GM23338 (cell line): ENCODE measurements around the gene LRRC51. TPM values are rescaled to one million over a fixed set of nuclear protein-coding genes. Genes with fewer than 3 reads are reported as not detected.

Experiments used
- ATAC-seq: fragments of 200-7000 bp; cut with Tn5 transposase; 3 replicates; pipeline ENCODE4 v1.9.1; 2020
- DNase-seq: peaks from one replicate; pipeline ENCODE4 v3.0.0-alpha.2; 2015; ENCODE audit warnings: low spot score
- H2AFZ ChIP-seq: fragments of 200-600 bp; sonication (generic); 2 replicates; pipeline ENCODE4 v1.8.0; 2016; ENCODE audit warnings: antibody characterized with exemption, mild to moderate bottlenecking, moderate library complexity
- H3F3A ChIP-seq: fragments of 200-600 bp; sonication (generic); replicated peaks from 2 replicates; pipeline ENCODE4 v1.8.0; 2017; ENCODE audit warnings: antibody characterized with exemption, mixed run types, low read depth
- H3K27ac ChIP-seq: fragments of 200-600 bp; sonication (generic); 2 replicates; pipeline ENCODE4 v1.6.1; 2016; ENCODE audit warnings: low read depth
- H3K27me3 ChIP-seq: fragments of 200-600 bp; sonication (generic); 2 replicates; pipeline ENCODE4 v1.8.0; 2016; ENCODE audit warnings: mild to moderate bottlenecking, mixed run types, moderate library complexity; ENCODE audit not compliant: insufficient read depth
- H3K36me3 ChIP-seq: fragments of 200-600 bp; sonication (generic); 2 replicates; pipeline ENCODE4 v1.8.0; 2016; ENCODE audit warnings: mild to moderate bottlenecking; ENCODE audit not compliant: insufficient read depth
- H3K4me1 ChIP-seq: fragments of 200-600 bp; sonication (generic); 2 replicates; pipeline ENCODE4 v1.8.0; 2016; ENCODE audit warnings: mild to moderate bottlenecking, moderate library complexity; ENCODE audit not compliant: insufficient read depth
- H3K4me2 ChIP-seq: fragments of 200-600 bp; sonication (generic); 2 replicates; pipeline ENCODE4 v1.7.1; 2017; ENCODE audit warnings: mixed run types
- H3K4me3 ChIP-seq: fragments of 200-600 bp; sonication (generic); 2 replicates; pipeline ENCODE4 v1.6.1; 2016; ENCODE audit warnings: mixed run types
- H3K79me2 ChIP-seq: fragments of 200-600 bp; sonication (generic); replicated peaks from 2 replicates; pipeline ENCODE4 v1.8.0; 2017; ENCODE audit warnings: mild to moderate bottlenecking; ENCODE audit not compliant: insufficient read depth
- H3K9me2 ChIP-seq: fragments of 200-600 bp; sonication (generic); 2 replicates; pipeline ENCODE4 v1.8.0; 2017; ENCODE audit not compliant: insufficient read depth
- H4K20me1 ChIP-seq: fragments of 200-600 bp; sonication (generic); replicated peaks from 2 replicates; pipeline ENCODE4 v1.8.0; 2017; ENCODE audit warnings: mild to moderate bottlenecking; ENCODE audit not compliant: insufficient read depth
- H3K27ac Mint-ChIP-seq: 2 replicates; pipeline ENCODE4 v1.8.0; 2020; ENCODE audit warnings: inconsistent platforms, mild to moderate bottlenecking, moderate library complexity, mixed read lengths
- H3K27me3 Mint-ChIP-seq: 3 replicates; pipeline ENCODE4 v1.8.0; 2022; ENCODE audit warnings: low read depth, mild to moderate bottlenecking, moderate library complexity, mixed read lengths, inconsistent platforms; ENCODE audit not compliant: insufficient read depth, poor library complexity
- H3K36me3 Mint-ChIP-seq: 3 replicates; pipeline ENCODE4 v1.8.0; 2021; ENCODE audit warnings: low read depth, mild to moderate bottlenecking, inconsistent platforms, moderate library complexity, mixed read lengths
- H3K4me1 Mint-ChIP-seq: 3 replicates; pipeline ENCODE4 v1.8.0; 2020; ENCODE audit warnings: mild to moderate bottlenecking, inconsistent platforms, mixed read lengths
- H3K4me3 Mint-ChIP-seq: 3 replicates; pipeline ENCODE4 v1.8.0; 2021; ENCODE audit warnings: moderate library complexity, mild to moderate bottlenecking, inconsistent platforms, mixed read lengths
- H3K9me3 Mint-ChIP-seq: 3 replicates; pipeline ENCODE4 v1.8.0; 2020; ENCODE audit warnings: moderate library complexity, mild to moderate bottlenecking, inconsistent platforms, mixed read lengths
- EZH2phosphoT487 ChIP-seq: fragments of 200-600 bp; sonication (generic); IDR thresholded peaks from one replicate; pipeline ENCODE4 v1.8.1; 2018; ENCODE audit warnings: antibody characterized with exemption; ENCODE audit not compliant: unreplicated experiment
- JUNB ChIP-seq: IDR thresholded peaks from one replicate; pipeline ENCODE4 v1.6.1; 2016; ENCODE audit warnings: antibody characterized with exemption; ENCODE audit not compliant: unreplicated experiment
- POLR2AphosphoS5 ChIP-seq: IDR thresholded peaks from 2 replicates; pipeline ENCODE4 v1.6.1; 2016; ENCODE audit warnings: antibody characterized with exemption, low read depth
- STAT1 ChIP-seq: IDR thresholded peaks from one replicate; pipeline ENCODE4 v1.6.1; 2016; ENCODE audit warnings: antibody characterized with exemption; ENCODE audit not compliant: unreplicated experiment
- ZNF114 ChIP-seq: fragments of 250-450 bp; sonication (Bioruptor Pico); IDR thresholded peaks from 2 replicates; pipeline ENCODE4 v1.5.0; 2020; ENCODE audit warnings: mild to moderate bottlenecking, moderate library complexity
- polyA plus RNA-seq: library from polyadenylated mRNA; unstranded; fragments of >200 nt; fragmentation: Nextera tagmentation; extraction: Ambion mirVana; gene quantifications from 2 replicates; pipeline ENCODE4 v1.2.1, GENCODE V29; 2016
- total RNA-seq: library from RNA; depleted of rRNA; stranded (reverse); fragments of >200 nt; shearing (Covaris generic); gene quantifications from 2 replicates; pipeline ENCODE4 v1.2.3, GENCODE V29; 2014
- TF ChIP-seq, protein P1 (sequence below): IDR thresholded peaks from one replicate; pipeline ENCODE4 v1.6.1; 2018; ENCODE audit warnings: antibody characterized with exemption; ENCODE audit not compliant: unreplicated experiment
- TF ChIP-seq, protein P2 (sequence below), 2 experiments: fragments of 200-600 bp in 1 of 2; sonication (generic) in 1 of 2; conservative IDR thresholded peaks; 2 replicates each; pipeline versions ENCODE4 v1.5.1 to v1.6.1; 2016 to 2017; ENCODE audit warnings: antibody characterized with exemption in 2 of 2, low read depth in 2 of 2, mild to moderate bottlenecking in 2 of 2, moderate library complexity in 1 of 2
- TF ChIP-seq, protein P3 (sequence below): fragments of 250-450 bp; sonication (Bioruptor Pico); IDR thresholded peaks from 2 replicates; pipeline ENCODE4 v1.5.0; 2020; ENCODE audit warnings: mild to moderate bottlenecking, moderate library complexity

The LRRC51 gene
- total and polyA plus RNA-seq, 2 experiments from 2014 or later = 3.6 to 4.2 TPM

DNA sequence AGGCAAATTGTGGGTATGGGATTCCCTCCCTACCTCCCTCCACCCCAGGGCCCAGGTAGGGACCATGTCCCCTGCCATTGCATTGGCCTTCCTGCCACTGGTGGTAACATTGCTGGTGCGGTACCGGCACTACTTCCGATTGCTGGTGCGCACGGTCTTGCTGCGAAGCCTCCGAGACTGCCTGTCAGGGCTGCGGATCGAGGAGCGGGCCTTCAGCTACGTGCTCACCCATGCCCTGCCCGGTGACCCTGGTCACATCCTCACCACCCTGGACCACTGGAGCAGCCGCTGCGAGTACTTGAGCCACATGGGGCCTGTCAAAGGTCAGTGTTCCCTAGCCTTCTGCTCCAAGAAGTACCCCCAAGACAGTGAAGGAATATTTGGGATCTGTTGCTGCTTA lies 25.2 kb downstream of the LRRC51 start, which contains the start of gene TOMT:
TOMT (plus strand) TSS at position 37 of the 400 bp plus-strand sequence; CDS start at position 65, 28 bp downstream.
- Mint-ChIP-seq H3K4me1 (peaks cover 29% of the 10 kb centered on the region), H3K4me3 (no peak within 1 kb of the TSS), H3K36me3 (peaks cover 15% of the 10 kb centered on the region), H3K9me3 (no peaks in the 10 kb centered on the region; the same call in 1 of the 3 replicates), H3K27ac (no peak within 1 kb of the TSS), H3K27me3 (peaks cover 9% of the 10 kb centered on the region)
- Histone ChIP-seq H3K79me2 (peaks cover 20% of the 10 kb centered on the region), H3K4me3 (no peak within 1 kb of the TSS), H3K36me3 (no peaks in the 10 kb centered on the region), H3K27me3 (no peaks in the 10 kb centered on the region), H3K4me1 (peaks cover 6% of the 10 kb centered on the region; the same call in 1 of the 2 replicates), H3F3A (peaks cover 9% of the 10 kb centered on the region; the same call in 1 of the 2 replicates), H3K27ac (no peak within 1 kb of the TSS), H4K20me1 (no peaks in the 10 kb centered on the region), H3K4me2 (no peak within 1 kb of the TSS), H3K9me2 (no peaks in the 10 kb centered on the region), H2AFZ (no peak within 1 kb of the TSS)
- no peak for DNase-seq
- TF ChIP-seq EZH2phosphoT487 (no peak), ZNF114 (CRISPR knock-in tag) (no peak), STAT1 (no peak), JUNB (no peak), POLR2AphosphoS5 (no peak)
- TF ChIP-seq, protein P1, sequence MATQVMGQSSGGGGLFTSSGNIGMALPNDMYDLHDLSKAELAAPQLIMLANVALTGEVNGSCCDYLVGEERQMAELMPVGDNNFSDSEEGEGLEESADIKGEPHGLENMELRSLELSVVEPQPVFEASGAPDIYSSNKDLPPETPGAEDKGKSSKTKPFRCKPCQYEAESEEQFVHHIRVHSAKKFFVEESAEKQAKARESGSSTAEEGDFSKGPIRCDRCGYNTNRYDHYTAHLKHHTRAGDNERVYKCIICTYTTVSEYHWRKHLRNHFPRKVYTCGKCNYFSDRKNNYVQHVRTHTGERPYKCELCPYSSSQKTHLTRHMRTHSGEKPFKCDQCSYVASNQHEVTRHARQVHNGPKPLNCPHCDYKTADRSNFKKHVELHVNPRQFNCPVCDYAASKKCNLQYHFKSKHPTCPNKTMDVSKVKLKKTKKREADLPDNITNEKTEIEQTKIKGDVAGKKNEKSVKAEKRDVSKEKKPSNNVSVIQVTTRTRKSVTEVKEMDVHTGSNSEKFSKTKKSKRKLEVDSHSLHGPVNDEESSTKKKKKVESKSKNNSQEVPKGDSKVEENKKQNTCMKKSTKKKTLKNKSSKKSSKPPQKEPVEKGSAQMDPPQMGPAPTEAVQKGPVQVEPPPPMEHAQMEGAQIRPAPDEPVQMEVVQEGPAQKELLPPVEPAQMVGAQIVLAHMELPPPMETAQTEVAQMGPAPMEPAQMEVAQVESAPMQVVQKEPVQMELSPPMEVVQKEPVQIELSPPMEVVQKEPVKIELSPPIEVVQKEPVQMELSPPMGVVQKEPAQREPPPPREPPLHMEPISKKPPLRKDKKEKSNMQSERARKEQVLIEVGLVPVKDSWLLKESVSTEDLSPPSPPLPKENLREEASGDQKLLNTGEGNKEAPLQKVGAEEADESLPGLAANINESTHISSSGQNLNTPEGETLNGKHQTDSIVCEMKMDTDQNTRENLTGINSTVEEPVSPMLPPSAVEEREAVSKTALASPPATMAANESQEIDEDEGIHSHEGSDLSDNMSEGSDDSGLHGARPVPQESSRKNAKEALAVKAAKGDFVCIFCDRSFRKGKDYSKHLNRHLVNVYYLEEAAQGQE = no peak
- TF ChIP-seq, protein P2, sequence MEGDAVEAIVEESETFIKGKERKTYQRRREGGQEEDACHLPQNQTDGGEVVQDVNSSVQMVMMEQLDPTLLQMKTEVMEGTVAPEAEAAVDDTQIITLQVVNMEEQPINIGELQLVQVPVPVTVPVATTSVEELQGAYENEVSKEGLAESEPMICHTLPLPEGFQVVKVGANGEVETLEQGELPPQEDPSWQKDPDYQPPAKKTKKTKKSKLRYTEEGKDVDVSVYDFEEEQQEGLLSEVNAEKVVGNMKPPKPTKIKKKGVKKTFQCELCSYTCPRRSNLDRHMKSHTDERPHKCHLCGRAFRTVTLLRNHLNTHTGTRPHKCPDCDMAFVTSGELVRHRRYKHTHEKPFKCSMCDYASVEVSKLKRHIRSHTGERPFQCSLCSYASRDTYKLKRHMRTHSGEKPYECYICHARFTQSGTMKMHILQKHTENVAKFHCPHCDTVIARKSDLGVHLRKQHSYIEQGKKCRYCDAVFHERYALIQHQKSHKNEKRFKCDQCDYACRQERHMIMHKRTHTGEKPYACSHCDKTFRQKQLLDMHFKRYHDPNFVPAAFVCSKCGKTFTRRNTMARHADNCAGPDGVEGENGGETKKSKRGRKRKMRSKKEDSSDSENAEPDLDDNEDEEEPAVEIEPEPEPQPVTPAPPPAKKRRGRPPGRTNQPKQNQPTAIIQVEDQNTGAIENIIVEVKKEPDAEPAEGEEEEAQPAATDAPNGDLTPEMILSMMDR (conservative IDR thresholded peaks at IDR 0.05; ENCODE audit: low read depth in 2 of 2) = no peak
- TF ChIP-seq, protein P3, sequence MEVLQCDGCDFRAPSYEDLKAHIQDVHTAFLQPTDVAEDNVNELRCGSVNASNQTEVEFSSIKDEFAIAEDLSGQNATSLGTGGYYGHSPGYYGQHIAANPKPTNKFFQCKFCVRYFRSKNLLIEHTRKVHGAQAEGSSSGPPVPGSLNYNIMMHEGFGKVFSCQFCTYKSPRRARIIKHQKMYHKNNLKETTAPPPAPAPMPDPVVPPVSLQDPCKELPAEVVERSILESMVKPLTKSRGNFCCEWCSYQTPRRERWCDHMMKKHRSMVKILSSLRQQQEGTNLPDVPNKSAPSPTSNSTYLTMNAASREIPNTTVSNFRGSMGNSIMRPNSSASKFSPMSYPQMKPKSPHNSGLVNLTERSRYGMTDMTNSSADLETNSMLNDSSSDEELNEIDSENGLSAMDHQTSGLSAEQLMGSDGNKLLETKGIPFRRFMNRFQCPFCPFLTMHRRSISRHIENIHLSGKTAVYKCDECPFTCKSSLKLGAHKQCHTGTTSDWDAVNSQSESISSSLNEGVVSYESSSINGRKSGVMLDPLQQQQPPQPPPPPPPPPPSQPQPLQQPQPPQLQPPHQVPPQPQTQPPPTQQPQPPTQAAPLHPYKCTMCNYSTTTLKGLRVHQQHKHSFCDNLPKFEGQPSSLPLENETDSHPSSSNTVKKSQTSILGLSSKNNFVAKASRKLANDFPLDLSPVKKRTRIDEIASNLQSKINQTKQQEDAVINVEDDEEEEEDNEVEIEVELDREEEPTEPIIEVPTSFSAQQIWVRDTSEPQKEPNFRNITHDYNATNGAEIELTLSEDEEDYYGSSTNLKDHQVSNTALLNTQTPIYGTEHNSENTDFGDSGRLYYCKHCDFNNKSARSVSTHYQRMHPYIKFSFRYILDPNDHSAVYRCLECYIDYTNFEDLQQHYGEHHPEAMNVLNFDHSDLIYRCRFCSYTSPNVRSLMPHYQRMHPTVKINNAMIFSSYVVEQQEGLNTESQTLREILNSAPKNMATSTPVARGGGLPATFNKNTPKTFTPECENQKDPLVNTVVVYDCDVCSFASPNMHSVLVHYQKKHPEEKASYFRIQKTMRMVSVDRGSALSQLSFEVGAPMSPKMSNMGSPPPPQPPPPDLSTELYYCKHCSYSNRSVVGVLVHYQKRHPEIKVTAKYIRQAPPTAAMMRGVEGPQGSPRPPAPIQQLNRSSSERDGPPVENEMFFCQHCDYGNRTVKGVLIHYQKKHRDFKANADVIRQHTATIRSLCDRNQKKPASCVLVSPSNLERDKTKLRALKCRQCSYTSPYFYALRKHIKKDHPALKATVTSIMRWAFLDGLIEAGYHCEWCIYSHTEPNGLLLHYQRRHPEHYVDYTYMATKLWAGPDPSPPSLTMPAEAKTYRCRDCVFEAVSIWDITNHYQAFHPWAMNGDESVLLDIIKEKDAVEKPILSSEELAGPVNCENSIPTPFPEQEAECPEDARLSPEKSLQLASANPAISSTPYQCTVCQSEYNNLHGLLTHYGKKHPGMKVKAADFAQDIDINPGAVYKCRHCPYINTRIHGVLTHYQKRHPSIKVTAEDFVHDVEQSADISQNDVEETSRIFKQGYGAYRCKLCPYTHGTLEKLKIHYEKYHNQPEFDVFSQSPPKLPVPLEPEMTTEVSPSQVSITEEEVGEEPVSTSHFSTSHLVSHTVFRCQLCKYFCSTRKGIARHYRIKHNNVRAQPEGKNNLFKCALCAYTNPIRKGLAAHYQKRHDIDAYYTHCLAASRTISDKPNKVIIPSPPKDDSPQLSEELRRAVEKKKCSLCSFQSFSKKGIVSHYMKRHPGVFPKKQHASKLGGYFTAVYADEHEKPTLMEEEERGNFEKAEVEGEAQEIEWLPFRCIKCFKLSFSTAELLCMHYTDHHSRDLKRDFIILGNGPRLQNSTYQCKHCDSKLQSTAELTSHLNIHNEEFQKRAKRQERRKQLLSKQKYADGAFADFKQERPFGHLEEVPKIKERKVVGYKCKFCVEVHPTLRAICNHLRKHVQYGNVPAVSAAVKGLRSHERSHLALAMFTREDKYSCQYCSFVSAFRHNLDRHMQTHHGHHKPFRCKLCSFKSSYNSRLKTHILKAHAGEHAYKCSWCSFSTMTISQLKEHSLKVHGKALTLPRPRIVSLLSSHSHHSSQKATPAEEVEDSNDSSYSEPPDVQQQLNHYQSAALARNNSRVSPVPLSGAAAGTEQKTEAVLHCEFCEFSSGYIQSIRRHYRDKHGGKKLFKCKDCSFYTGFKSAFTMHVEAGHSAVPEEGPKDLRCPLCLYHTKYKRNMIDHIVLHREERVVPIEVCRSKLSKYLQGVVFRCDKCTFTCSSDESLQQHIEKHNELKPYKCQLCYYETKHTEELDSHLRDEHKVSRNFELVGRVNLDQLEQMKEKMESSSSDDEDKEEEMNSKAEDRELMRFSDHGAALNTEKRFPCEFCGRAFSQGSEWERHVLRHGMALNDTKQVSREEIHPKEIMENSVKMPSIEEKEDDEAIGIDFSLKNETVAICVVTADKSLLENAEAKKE = no peak
- ATAC-seq = no peak
